Osteoblast (primary cell): Measurements from ENCODE around the gene DNAJC3. TPM values are rescaled to one million over a fixed set of nuclear protein-coding genes. Genes with fewer than 3 reads are reported as not detected.

ENCODE experiments used
- DNase-seq: peaks from one replicate; pipeline ENCODE4 v3.0.0; 2011; ENCODE audit warnings: low spot score, mixed read lengths; ENCODE audit not compliant: insufficient read length; ENCODE audit errors: missing footprints
- H2AFZ ChIP-seq: 2 replicates; pipeline ENCODE4 v1.6.0; 2011; ENCODE audit warnings: mild to moderate bottlenecking, low read length
- H3K27ac ChIP-seq: 2 replicates; pipeline ENCODE4 v1.5.1; 2011; ENCODE audit warnings: mild to moderate bottlenecking, low read depth, low read length, moderate library complexity
- H3K27me3 ChIP-seq: 2 replicates; pipeline ENCODE4 v1.6.0; 2012; ENCODE audit warnings: mild to moderate bottlenecking, control low read depth, inconsistent platforms, low read length, moderate library complexity; ENCODE audit not compliant: insufficient read depth
- H3K36me3 ChIP-seq: 2 replicates; pipeline ENCODE4 v1.5.1; 2011; ENCODE audit warnings: mild to moderate bottlenecking, low read length, control low read depth, moderate library complexity; ENCODE audit not compliant: insufficient read depth
- H3K4me1 ChIP-seq: 2 replicates; pipeline ENCODE4 v1.5.1; 2011; ENCODE audit warnings: mild to moderate bottlenecking, low read length, control low read depth, moderate library complexity; ENCODE audit not compliant: insufficient read depth
- H3K4me2 ChIP-seq: 2 replicates; pipeline ENCODE4 v1.6.0; 2011; ENCODE audit warnings: mild to moderate bottlenecking, low read length; ENCODE audit not compliant: insufficient read depth
- H3K4me3 ChIP-seq: fragments of 200-600 bp; sonication (generic); 3 replicates; pipeline ENCODE4 v1.5.1; 2012; ENCODE audit warnings: mild to moderate bottlenecking, low read length, inconsistent platforms; ENCODE audit not compliant: insufficient read depth
- H3K79me2 ChIP-seq: 2 replicates; pipeline ENCODE4 v1.6.0; 2012; ENCODE audit warnings: mild to moderate bottlenecking, low read length, control low read depth, inconsistent platforms; ENCODE audit not compliant: insufficient read depth
- H3K9me3 ChIP-seq: 2 replicates; pipeline ENCODE4 v1.5.1; 2011; ENCODE audit warnings: low read depth, low read length, control low read depth
- H4K20me1 ChIP-seq: 2 replicates; pipeline ENCODE4 v1.6.0; 2012; ENCODE audit warnings: mild to moderate bottlenecking, low read length, control low read depth; ENCODE audit not compliant: insufficient read depth
- total RNA-seq: library from RNA; depleted of rRNA; stranded (reverse); fragments of >200 nt; gene quantifications from 2 replicates; pipeline ENCODE4 v1.2.3, GENCODE V29; 2012
- TF ChIP-seq, protein P1 (sequence below): IDR thresholded peaks from 2 replicates; pipeline ENCODE4 v1.5.1; 2011; ENCODE audit warnings: mild to moderate bottlenecking, low read depth, low read length, moderate library complexity; ENCODE audit errors: extremely low read depth

DNAJC3 gene
- total RNA-seq, 1 donor, result 58.6 TPM

DNA sequence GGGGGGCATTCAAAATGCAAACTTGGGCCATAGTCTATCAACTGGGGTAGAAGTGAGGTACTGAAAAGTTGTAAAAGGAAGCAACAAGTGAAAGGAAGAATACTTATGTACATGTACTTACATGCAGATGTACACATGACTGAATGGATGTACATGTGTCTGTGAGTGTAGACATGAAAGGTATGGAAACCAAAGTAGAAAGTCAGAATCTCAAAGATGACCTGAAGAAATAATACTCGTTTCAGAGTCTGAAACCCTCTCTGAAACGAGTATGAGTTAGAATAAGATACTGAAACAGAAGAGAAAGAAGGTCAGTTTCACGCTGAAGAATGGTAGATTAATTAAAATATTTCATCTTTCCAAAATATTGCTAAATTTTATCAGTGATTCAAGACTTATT lies 46.3 kb upstream of the DNAJC3 start:
- Histone ChIP-seq H3K27ac (no peak overlapping the region), H3K79me2 (peaks cover 11% of the 10 kb centered on the region), H4K20me1 (peaks cover 7% of the 10 kb centered on the region), H3K4me3 (no peak overlapping the region), H3K27me3 (no peaks in the 10 kb centered on the region), H3K4me2 (no peak overlapping the region), H2AFZ (no peak overlapping the region), H3K36me3 (peaks cover 66% of the 10 kb centered on the region), H3K4me1 (no peaks in the 10 kb centered on the region), H3K9me3 (no peaks in the 10 kb centered on the region)
- DNase-seq, result no peak
- TF ChIP-seq, protein P1, sequence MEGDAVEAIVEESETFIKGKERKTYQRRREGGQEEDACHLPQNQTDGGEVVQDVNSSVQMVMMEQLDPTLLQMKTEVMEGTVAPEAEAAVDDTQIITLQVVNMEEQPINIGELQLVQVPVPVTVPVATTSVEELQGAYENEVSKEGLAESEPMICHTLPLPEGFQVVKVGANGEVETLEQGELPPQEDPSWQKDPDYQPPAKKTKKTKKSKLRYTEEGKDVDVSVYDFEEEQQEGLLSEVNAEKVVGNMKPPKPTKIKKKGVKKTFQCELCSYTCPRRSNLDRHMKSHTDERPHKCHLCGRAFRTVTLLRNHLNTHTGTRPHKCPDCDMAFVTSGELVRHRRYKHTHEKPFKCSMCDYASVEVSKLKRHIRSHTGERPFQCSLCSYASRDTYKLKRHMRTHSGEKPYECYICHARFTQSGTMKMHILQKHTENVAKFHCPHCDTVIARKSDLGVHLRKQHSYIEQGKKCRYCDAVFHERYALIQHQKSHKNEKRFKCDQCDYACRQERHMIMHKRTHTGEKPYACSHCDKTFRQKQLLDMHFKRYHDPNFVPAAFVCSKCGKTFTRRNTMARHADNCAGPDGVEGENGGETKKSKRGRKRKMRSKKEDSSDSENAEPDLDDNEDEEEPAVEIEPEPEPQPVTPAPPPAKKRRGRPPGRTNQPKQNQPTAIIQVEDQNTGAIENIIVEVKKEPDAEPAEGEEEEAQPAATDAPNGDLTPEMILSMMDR, result no peak

DNA sequence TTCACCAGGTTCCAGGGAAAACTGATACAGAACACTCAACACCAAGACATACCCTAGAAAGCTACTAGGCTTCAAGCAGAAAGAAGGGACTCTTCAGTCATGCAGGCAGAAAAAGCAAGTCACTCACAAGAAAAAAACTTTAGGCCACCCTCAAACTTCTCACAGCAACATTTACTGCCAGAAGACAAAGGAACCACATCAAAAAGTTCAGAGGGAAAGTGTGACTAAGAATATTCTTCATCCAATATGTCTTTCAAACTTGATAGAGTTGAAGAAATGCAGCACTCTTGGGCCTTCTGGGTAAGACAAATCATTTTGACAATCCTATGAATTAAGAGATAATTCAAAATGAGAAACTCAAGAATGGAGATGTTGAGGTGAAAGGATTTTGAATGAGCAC lies 40.1 kb upstream of the DNAJC3 start:
- TF ChIP-seq, protein P1, result no peak
- Histone ChIP-seq H3K36me3 (peaks cover 55% of the 10 kb centered on the region), H2AFZ (no peak overlapping the region), H3K4me2 (no peak overlapping the region), H4K20me1 (peaks cover 7% of the 10 kb centered on the region), H3K9me3 (no peaks in the 10 kb centered on the region), H3K4me3 (no peak overlapping the region), H3K79me2 (peaks cover 21% of the 10 kb centered on the region), H3K27me3 (no peaks in the 10 kb centered on the region), H3K4me1 (peaks cover 4% of the 10 kb centered on the region), H3K27ac (no peak overlapping the region)
- DNase-seq, result no peak

DNA sequence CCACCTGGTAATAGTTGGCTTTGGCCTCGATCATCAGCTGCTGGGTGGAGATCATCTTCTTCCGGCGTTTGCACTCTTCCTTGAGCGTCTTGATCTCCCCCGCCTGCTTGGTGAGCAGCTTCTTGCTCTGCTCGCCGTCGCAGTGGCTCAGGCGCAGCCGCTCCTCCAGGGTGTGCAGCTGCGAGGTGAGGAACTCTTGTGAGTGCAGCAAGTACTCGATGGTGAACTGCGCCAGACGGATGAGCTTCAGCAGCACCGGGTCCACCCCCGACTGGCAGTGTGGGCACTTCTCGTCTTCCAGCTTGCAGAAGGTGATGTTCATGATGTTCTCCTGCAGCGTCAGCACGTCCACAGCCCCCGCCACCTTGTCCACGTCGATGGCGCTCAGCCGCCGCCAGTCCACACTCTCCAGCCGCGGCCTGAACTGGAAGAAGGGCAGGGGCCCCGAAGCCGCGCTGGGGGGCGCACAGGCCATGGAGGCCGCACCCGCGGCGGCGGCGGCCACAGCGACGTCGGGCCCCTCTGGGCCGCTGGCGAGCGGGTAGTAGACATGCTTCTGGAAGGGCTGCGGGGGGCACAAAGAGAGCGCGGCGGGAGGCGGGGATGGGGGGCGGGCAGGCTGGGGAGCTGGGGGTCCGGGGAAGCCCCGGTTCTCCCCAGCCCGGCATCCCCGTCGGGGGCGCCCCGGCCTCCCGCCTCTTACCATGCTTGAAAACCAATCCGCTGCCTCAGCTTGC lies 35.5 kb upstream of the DNAJC3 start:
- Histone ChIP-seq H4K20me1 (peaks cover 4% of the 10 kb centered on the region), H3K27ac (no peak overlapping the region), H2AFZ (peak overlapping the region; percentile 67), H3K36me3 (peaks cover 30% of the 10 kb centered on the region), H3K79me2 (peaks cover 42% of the 10 kb centered on the region), H3K4me1 (peaks cover 19% of the 10 kb centered on the region), H3K4me3 (peak overlapping the region; percentile 76), H3K9me3 (no peaks in the 10 kb centered on the region), H3K27me3 (no peaks in the 10 kb centered on the region), H3K4me2 (peak overlapping the region; percentile 91)
- peak; percentile 44 for DNase-seq
- TF ChIP-seq, protein P1, result no peak

DNA sequence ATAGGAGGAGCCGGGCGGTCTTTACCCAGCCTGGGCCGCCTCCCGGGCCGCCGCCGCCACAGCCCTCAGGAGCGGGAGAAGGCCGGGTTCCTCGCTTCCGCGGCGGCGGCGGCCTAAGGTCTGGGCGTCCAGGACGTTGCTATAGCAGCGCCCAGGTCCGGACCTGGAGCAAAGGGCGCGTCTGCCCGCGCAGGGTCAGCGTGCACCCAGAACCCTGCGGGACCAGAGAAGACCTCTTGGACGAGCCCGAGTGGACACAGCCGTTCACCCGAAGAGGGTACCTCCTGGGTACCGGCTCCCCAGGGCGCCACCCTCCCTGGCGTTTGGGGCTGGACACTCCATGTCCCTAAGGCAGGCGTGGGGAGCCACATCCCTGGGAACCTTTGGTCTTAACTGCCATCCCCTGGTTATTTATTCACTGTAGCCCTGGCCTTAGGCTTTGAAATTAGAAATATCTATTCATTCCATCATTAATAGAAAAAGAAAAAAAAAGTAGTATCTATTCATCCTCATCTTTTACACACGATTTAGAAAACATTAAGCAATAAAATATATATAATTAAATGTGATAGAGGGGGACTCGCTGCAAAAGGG lies 34.8 kb upstream of the DNAJC3 start:
- Histone ChIP-seq H4K20me1 (peaks cover 4% of the 10 kb centered on the region), H2AFZ (peak overlapping the region; percentile 44), H3K4me3 (peak overlapping the region; percentile 76), H3K9me3 (no peaks in the 10 kb centered on the region), H3K36me3 (peaks cover 24% of the 10 kb centered on the region), H3K27me3 (no peaks in the 10 kb centered on the region), H3K27ac (no peak overlapping the region), H3K4me1 (peaks cover 19% of the 10 kb centered on the region), H3K79me2 (peaks cover 42% of the 10 kb centered on the region), H3K4me2 (peak overlapping the region; percentile 91)
- DNase-seq, result peak; percentile 92
- TF ChIP-seq, protein P1, result no peak
